KOPT-K1 (cell line): ENCODE results near the gene PCDHGA10.
"Not testable (repeated sequence)": the region's sequence is repeated elsewhere in the genome, so short reads cannot be mapped to it uniquely, and the experiment has no call there.

Experiments
- H3K27ac ChIP-seq: fragments of 200-600 bp; sonication (generic); 2 replicates; pipeline ENCODE4 v1.5.1; 2016; ENCODE audit warnings: antibody characterized with exemption, mild to moderate bottlenecking, low read depth, low read length; ENCODE audit not compliant: poor library complexity, severe bottlenecking
- H3K36me3 ChIP-seq: fragments of 200-600 bp; sonication (generic); 2 replicates; pipeline ENCODE4 v1.5.1; 2017; ENCODE audit warnings: antibody characterized with exemption, mild to moderate bottlenecking, low read length, moderate library complexity; ENCODE audit not compliant: insufficient read depth
- H3K9me3 ChIP-seq: fragments of 200-600 bp; sonication (generic); 2 replicates; pipeline ENCODE4 v1.5.1; 2017; ENCODE audit warnings: antibody characterized with exemption, low read length, mild to moderate bottlenecking; ENCODE audit not compliant: insufficient read depth, poor library complexity, severe bottlenecking

The PCDHGA10 gene

DNA sequence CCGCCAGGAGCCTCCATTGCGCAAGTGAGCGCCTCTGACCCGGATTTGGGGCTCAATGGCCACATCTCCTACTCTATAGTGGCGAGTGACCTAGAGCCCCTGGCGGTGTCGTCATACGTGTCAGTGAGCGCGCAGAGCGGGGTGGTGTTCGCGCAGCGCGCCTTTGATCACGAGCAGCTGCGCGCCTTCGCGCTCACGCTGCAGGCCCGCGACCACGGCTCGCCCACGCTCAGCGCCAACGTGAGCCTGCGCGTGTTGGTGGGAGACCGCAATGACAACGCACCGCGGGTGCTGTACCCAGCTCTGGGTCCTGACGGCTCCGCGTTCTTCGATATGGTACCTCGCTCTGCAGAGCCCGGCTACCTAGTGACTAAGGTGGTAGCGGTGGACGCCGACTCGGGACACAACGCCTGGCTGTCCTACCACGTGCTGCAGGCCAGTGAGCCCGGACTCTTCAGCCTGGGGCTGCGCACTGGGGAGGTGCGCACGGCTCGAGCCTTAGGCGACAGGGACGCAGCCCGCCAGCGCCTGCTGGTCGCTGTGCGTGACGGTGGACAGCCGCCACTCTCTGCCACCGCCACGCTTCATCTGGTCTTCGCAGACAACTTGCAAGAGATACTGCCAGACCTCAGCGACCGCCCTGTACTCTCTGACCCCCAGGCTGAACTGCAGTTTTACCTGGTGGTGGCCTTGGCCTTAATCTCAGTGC is 3.0 kb upstream of the PCDHGA10 start:
- Histone ChIP-seq H3K36me3 (no peaks in the 10 kb centered on the region), H3K27ac (no peak overlapping the region), H3K9me3 (no peaks in the 10 kb centered on the region)

DNA sequence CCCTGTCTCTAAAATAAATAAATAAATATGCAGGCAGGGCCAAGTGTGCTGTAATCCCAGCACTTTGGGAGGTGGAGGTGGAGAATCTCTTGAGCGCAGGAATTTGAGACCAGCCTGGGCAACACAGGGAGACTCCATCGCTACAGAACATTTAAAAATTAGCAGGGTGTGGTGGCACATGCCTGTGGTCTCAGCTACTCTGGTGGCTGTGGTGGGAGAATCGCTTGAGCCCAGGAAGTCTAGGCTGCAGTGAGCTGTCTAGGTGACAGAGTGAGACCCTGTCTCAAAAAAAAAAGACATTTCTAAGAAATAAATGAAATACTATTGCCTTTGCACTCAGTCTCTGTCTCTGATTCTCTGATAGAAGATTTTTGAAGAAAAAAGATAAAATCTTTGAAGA is 1.2 kb upstream of the PCDHGA10 start:
- Histone ChIP-seq H3K27ac (no peak overlapping the region), H3K9me3 (no peaks in the 10 kb centered on the region), H3K36me3 (no peaks in the 10 kb centered on the region)

DNA sequence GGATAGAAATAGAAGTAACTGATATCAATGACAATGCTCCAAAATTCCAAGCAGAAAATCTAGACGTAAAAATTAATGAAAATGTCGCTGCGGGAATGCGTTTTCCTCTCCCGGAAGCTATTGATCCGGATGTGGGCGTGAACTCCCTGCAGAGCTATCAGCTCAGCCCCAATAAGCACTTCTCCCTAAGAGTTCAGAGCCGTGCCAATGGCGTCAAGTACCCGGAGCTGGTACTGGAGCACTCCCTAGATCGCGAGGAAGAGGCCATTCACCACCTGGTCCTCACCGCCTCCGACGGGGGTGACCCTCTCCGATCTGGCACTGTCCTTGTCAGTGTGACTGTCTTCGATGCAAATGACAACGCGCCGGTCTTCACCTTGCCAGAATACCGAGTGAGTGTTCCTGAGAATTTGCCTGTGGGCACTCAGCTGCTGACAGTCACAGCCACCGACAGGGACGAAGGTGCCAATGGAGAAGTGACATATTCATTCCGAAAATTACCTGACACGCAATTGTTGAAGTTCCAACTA is 818 bp downstream of the PCDHGA10 start:
- Histone ChIP-seq H3K36me3 (no peaks in the 10 kb centered on the region), H3K27ac (no peak overlapping the region), H3K9me3 (no peaks in the 10 kb centered on the region)

DNA sequence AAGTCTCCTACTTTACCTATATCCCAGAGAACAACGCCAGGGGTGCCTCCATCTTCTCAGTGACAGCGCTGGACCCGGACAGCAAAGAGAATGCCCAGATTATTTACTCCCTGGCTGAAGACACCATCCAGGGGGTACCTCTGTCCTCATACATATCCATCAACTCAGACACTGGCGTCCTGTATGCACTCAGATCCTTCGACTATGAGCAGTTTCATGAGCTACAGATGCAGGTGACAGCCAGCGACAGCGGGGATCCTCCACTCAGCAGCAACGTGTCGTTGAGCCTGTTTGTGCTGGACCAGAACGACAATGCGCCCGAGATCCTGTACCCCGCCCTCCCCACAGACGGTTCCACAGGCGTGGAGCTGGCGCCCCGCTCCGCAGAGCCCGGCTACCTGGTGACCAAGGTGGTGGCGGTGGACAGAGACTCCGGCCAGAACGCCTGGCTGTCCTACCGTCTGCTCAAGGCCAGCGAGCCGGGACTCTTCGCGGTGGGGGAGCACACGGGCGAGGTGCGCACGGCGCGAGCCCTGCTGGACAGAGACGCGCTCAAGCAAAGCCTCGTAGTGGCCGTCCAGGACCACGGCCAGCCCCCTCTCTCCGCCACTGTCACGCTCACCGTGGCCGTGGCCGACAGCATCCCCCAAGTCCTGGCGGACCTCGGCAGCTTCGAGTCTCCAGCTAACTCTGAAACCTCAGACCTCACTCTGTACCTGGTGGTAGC is 1.9 kb downstream of the PCDHGA10 start:
- not testable (repeated sequence) for H3K9me3 ChIP-seq, H3K36me3 ChIP-seq, H3K27ac ChIP-seq

DNA sequence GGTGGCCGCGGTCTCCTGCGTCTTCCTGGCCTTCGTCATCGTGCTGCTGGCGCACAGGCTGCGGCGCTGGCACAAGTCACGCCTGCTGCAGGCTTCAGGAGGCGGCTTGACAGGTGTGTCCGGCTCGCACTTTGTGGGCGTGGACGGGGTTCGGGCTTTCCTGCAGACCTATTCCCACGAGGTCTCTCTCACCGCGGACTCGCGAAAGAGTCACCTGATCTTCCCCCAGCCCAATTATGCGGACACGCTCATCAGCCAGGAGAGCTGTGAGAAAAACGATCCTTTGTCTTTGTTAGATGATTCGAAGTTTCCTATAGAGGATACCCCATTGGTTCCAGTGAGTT is 2.5 kb downstream of the PCDHGA10 start:
- not testable (repeated sequence) for H3K36me3 ChIP-seq, H3K27ac ChIP-seq
- peaks cover 11% of the 10 kb centered on the region for H3K9me3 ChIP-seq

DNA sequence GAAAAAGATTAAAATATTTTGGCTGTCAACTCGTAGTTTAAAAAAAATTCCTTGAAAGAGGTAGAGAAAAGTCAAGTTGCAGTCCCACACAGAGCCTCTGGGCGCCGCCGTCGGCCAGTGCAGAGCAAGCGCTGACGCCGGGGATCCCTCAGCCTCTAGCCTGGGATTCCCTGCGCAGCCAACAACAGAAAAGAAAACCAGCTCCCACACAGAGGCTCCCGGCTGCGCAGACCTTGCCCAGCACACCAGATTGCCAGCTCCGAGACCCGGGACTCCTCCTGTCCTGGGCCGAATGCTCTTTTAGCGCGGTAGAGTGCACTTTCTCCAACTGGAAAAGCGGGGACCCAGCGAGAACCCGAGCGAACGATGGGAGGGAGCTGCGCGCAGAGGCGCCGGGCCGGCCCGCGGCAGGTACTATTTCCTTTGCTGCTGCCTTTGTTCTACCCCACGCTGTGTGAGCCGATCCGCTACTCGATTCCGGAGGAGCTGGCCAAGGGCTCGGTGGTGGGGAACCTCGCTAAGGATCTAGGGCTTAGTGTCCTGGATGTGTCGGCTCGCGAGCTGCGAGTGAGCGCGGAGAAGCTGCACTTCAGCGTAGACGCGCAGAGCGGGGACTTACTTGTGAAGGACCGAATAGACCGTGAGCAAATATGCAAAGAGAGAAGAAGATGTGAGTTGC is 4.8 kb downstream of the PCDHGA10 start, which contains the start of gene PCDHGB7:
Gene PCDHGB7 (plus strand): TSS at position 184 of the 679 bp plus-strand sequence. CDS start 183 bp downstream, at position 367.
- not testable (repeated sequence) for H3K27ac ChIP-seq, H3K36me3 ChIP-seq
- peaks cover 15% of the 10 kb centered on the region for H3K9me3 ChIP-seq

DNA sequence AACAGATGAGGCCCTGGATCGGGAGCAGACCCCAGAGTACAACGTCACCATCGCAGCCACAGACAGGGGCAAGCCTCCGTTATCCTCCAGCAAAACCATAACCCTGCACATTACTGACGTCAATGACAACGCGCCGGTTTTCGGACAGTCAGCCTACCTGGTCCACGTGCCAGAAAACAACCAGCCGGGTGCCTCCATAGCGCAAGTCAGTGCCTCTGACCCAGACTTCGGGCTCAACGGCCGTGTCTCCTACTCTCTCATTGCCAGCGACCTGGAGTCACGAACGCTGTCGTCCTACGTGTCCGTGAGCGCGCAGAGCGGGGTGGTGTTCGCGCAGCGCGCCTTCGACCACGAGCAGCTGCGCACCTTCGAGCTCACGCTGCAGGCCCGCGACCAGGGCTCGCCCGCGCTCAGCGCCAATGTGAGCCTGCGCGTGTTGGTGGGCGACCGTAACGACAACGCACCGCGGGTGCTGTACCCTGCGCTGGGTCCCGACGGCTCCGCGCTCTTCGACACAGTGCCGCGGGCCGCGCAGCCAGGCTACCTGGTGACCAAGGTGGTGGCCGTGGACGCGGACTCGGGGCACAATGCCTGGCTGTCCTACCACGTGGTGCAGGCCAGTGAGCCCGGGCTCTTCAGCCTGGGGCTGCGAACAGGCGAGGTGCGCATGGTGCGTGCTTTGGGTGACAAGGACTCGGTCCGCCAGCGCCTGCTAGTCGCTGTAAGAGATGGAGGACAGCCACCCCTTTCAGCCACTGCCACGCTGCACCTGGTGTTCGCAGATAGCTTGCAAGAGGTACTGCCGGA is 6.5 kb downstream of the PCDHGA10 start:
- Histone ChIP-seq H3K36me3 (no peaks in the 10 kb centered on the region), H3K9me3 (peaks cover 20% of the 10 kb centered on the region), H3K27ac (no peak overlapping the region)

DNA sequence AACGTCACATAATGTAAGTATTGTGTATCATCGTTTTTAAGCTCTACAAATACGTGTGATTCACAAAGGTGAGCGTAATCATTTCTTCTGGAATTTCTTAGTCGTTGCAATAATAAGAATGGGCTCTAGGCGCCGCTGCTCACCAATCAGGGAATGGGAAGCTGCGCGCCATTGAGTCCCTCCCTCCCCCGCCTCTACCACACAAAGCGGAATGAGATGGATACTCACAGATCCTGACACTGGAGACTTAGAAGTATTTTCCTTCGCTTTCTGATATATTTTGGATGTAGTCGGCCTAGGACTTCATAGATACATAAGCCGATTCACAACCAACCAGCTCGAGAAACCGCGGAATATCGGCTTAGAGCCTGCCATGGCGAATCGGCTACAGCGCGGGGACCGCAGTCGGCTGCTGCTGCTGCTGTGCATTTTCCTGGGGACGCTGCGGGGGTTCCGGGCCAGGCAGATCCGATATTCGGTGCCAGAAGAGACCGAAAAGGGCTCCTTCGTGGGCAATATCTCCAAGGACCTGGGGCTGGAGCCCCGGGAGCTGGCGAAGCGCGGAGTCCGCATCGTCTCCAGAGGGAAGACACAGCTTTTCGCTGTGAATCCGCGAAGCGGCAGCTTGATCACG is 8.2 kb downstream of the PCDHGA10 start, which contains the start of gene PCDHGA11:
Gene PCDHGA11 (plus strand): TSS at position 197 of the 634 bp plus-strand sequence. CDS start 177 bp downstream, at position 374.
- peaks cover 22% of the 10 kb centered on the region for H3K9me3 ChIP-seq
- H3K36me3 ChIP-seq: no peaks in the 10 kb centered on the region

DNA sequence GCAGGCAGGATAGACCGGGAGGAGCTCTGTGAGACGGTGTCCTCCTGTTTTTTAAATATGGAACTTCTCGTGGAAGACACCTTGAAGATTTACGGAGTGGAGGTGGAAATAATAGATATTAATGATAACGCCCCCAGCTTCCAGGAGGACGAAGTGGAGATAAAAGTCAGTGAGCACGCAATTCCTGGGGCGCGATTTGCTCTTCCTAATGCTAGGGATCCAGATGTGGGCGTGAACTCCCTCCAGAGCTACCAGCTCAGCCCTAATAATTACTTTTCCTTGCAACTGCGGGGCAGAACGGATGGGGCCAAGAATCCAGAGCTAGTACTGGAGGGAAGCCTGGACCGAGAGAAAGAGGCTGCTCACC is 8.7 kb downstream of the PCDHGA10 start:
- peaks cover 24% of the 10 kb centered on the region for H3K9me3 ChIP-seq
- no peaks in the 10 kb centered on the region for H3K36me3 ChIP-seq
- H3K27ac ChIP-seq: no peak overlapping the region

More for the DNA sequence above, 8.2 kb downstream of the PCDHGA10 start, which contains the start of gene PCDHGA11:
- H3K27ac ChIP-seq: no peak within 1 kb of the TSS

DNA sequence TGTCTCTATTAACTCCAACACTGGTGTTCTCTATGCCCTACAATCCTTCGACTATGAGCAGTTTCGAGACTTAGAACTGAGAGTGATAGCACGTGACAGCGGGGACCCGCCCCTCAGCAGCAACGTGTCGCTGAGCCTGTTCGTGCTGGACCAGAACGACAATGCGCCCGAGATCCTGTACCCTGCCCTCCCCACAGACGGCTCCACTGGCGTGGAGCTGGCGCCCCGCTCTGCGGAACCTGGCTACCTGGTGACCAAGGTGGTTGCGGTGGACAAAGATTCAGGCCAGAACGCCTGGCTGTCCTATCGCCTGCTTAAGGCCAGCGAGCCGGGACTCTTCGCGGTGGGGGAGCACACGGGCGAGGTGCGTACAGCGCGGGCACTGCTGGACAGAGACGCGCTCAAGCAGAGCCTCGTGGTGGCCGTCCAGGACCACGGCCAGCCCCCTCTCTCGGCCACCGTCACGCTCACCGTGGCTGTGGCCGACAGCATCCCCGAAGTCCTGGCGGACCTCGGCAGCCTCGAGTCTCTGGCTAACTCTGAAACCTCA is 10.0 kb downstream of the PCDHGA10 start:
- no peak overlapping the region for H3K27ac ChIP-seq
- no peaks in the 10 kb centered on the region for H3K36me3 ChIP-seq
- H3K9me3 ChIP-seq: peaks cover 30% of the 10 kb centered on the region

DNA sequence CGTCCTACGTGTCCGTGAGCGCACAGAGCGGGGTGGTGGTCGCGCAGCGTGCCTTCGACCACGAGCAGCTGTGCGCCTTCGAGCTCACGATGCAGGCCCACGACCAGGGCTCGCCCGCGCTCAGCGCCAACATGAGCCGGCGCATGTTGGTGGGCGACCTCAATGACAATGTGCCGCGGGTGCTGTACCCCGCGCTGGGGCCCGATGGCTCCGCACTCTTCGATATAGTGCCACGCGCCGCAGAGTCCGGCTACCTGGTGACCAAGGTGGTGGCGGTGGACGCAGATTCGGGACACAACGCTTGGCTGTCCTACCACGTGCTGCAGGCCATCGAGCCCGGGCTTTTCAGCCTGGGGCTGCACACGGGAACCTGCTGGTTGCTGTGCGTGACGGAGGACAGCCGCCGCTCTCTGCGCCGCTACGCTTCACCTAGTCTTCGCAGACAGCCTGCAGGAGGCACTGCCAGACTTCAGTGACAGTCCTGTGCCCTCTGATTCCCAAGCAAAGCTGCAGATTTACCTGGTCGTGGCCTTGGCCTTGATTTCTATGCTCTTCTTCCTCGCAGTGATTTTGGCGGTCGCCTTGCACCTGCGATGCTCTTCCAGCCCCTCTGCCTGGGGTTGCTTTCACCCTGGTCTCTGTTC is 15.1 kb downstream of the PCDHGA10 start:
- Histone ChIP-seq H3K9me3 (peaks cover 40% of the 10 kb centered on the region), H3K36me3 (no peaks in the 10 kb centered on the region), H3K27ac (no peak overlapping the region)

DNA sequence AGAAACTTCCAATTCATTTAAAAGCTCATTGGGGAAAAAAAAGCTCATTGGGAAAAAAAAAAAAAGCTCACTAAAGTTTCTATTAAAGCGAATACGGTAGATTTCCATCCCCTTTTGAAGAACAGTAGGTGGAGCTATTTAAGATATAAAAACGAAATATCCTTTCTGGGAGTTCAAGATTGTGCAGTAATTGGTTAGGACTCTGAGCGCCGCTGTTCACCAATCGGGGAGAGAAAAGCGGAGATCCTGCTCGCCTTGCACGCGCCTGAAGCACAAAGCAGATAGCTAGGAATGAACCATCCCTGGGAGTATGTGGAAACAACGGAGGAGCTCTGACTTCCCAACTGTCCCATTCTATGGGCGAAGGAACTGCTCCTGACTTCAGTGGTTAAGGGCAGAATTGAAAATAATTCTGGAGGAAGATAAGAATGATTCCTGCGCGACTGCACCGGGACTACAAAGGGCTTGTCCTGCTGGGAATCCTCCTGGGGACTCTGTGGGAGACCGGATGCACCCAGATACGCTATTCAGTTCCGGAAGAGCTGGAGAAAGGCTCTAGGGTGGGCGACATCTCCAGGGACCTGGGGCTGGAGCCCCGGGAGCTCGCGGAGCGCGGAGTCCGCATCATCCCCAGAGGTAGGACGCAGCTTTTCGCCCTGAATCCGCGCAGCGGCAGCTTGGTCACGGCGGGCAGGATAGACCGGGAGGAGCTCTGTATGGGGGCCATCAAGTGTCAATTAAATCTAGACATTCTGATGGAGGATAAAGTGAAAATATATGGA is 17.7 kb downstream of the PCDHGA10 start, which contains the start of gene PCDHGA12:
Gene PCDHGA12 (plus strand): TSS at position 176 of the 782 bp plus-strand sequence. CDS start 253 bp downstream, at position 429.
- no peak within 1 kb of the TSS for H3K27ac ChIP-seq
- peaks cover 38% of the 10 kb centered on the region for H3K9me3 ChIP-seq
- no peaks in the 10 kb centered on the region for H3K36me3 ChIP-seq

DNA sequence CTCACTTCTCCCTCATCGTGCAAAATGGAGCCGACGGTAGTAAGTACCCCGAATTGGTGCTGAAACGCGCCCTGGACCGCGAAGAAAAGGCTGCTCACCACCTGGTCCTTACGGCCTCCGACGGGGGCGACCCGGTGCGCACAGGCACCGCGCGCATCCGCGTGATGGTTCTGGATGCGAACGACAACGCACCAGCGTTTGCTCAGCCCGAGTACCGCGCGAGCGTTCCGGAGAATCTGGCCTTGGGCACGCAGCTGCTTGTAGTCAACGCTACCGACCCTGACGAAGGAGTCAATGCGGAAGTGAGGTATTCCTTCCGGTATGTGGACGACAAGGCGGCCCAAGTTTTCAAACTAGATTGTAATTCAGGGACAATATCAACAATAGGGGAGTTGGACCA is 18.5 kb downstream of the PCDHGA10 start:
- Histone ChIP-seq H3K9me3 (peaks cover 33% of the 10 kb centered on the region), H3K36me3 (no peaks in the 10 kb centered on the region), H3K27ac (no peak overlapping the region)
